Neural cell (in vitro differentiated cells): ENCODE data around the gene PUSL1. TPM values are rescaled to one million over a fixed set of nuclear protein-coding genes. Genes with fewer than 3 reads are reported as not detected.
"Not testable (repeated sequence)": the region's sequence is repeated elsewhere in the genome, so short reads cannot be mapped to it uniquely, and the experiment has no call there.

Source experiments
- H2AFZ ChIP-seq: fragments of 200-600, 300-800 bp; sonication (generic), shearing (Covaris generic); 2 replicates; pipeline ENCODE4 v1.6.0; 2014; ENCODE audit warnings: low read depth, mild to moderate bottlenecking, antibody characterized with exemption, low read length, moderate library complexity
- H3F3A ChIP-seq: fragments of 200-600 bp; shearing (Covaris generic); 2 replicates; pipeline ENCODE4 v1.6.1; 2016; ENCODE audit warnings: mild to moderate bottlenecking, moderate library complexity, mixed read lengths, antibody characterized with exemption, low read length; ENCODE audit not compliant: insufficient read depth, poor library complexity, severe bottlenecking
- H3K27ac ChIP-seq: fragments of 200-600, 300-800 bp; sonication (generic), shearing (Covaris generic); 2 replicates; pipeline ENCODE4 v1.5.1; 2014; ENCODE audit warnings: mild to moderate bottlenecking, low read length, moderate library complexity
- H3K27me3 ChIP-seq: fragments of 300-800, 200-600 bp; sonication (generic), shearing (Covaris generic); 2 replicates; pipeline ENCODE4 v1.6.0; 2014; ENCODE audit warnings: mild to moderate bottlenecking, low read depth, low read length, moderate library complexity; ENCODE audit not compliant: insufficient read depth
- H3K36me3 ChIP-seq: fragments of 300-800, 200-600 bp; sonication (generic), shearing (Covaris generic); 2 replicates; pipeline ENCODE4 v1.5.1; 2014; ENCODE audit warnings: mild to moderate bottlenecking, antibody characterized with exemption, low read length, moderate library complexity; ENCODE audit not compliant: insufficient read depth
- H3K4me2 ChIP-seq: fragments of 300-800, 200-600 bp; sonication (generic), shearing (Covaris generic); 2 replicates; pipeline ENCODE4 v1.6.0; 2014; ENCODE audit warnings: mild to moderate bottlenecking, low read length
- H3K4me3 ChIP-seq: fragments of 300-800, 200-600 bp; sonication (generic), shearing (Covaris generic); 2 replicates; pipeline ENCODE4 v1.5.1; 2014; ENCODE audit warnings: mild to moderate bottlenecking, low read length, moderate library complexity
- H3K79me2 ChIP-seq: fragments of 200-600 bp; shearing (Covaris generic); replicated peaks from 2 replicates; pipeline ENCODE4 v1.6.0; 2014; ENCODE audit warnings: mild to moderate bottlenecking, low read length, moderate library complexity; ENCODE audit not compliant: insufficient read depth
- H3K9ac ChIP-seq: fragments of 300-800, 200-600 bp; sonication (generic), shearing (Covaris generic); 2 replicates; pipeline ENCODE4 v1.6.1; 2016; ENCODE audit warnings: mild to moderate bottlenecking, low read length, mixed read lengths
- H3K9me2 ChIP-seq: fragments of 200-600 bp; shearing (Covaris generic); 2 replicates; pipeline ENCODE4 v1.6.1; 2016; ENCODE audit warnings: mild to moderate bottlenecking, low read length, mixed read lengths; ENCODE audit not compliant: insufficient read depth
- H3K9me3 ChIP-seq: fragments of 200-600, 300-800 bp; sonication (generic), shearing (Covaris generic); 2 replicates; pipeline ENCODE4 v1.6.1; 2016; ENCODE audit warnings: mild to moderate bottlenecking, mixed run types, low read length, moderate library complexity, mixed read lengths
- H4K20me1 ChIP-seq: fragments of 200-600 bp; shearing (Covaris generic); 2 replicates; pipeline ENCODE4 v1.6.1; 2016; ENCODE audit warnings: mild to moderate bottlenecking, mixed run types; ENCODE audit not compliant: insufficient read depth
- EP300 ChIP-seq: fragments of 450-650 bp; conservative IDR thresholded peaks from 2 replicates; pipeline ENCODE4 v1.6.1; 2014; ENCODE audit warnings: antibody characterized with exemption, mild to moderate bottlenecking, moderate library complexity; ENCODE audit not compliant: poor library complexity, severe bottlenecking
- EZH2 ChIP-seq: fragments of 200-600, 300-800 bp; shearing (Covaris generic), sonication (generic); IDR thresholded peaks from 2 replicates; pipeline ENCODE4 v1.6.1; 2014; ENCODE audit warnings: antibody characterized with exemption, low read length, borderline replicate concordance, mild to moderate bottlenecking; ENCODE audit not compliant: insufficient read depth, poor library complexity, severe bottlenecking
- MXI1 ChIP-seq: fragments of 450-650 bp; conservative IDR thresholded peaks from 2 replicates; pipeline ENCODE4 v1.6.1; 2014; ENCODE audit warnings: antibody characterized with exemption, mild to moderate bottlenecking; ENCODE audit not compliant: poor library complexity, severe bottlenecking
- POLR2AphosphoS5 ChIP-seq: IDR thresholded peaks from 2 replicates; pipeline ENCODE4 v1.6.1; 2012
- RAD21 ChIP-seq: fragments of 450-650 bp; conservative IDR thresholded peaks from 2 replicates; pipeline ENCODE4 v1.6.1; 2014; ENCODE audit warnings: antibody characterized with exemption, mild to moderate bottlenecking, moderate library complexity
- SMC3 ChIP-seq: fragments of 450-650 bp; conservative IDR thresholded peaks from 2 replicates; pipeline ENCODE4 v1.6.1; 2014; ENCODE audit warnings: antibody characterized with exemption, mild to moderate bottlenecking, moderate library complexity; ENCODE audit not compliant: poor library complexity
- TAF1 ChIP-seq: IDR thresholded peaks from 2 replicates; pipeline ENCODE4 v1.6.1; 2012; ENCODE audit warnings: low read depth
- polyA plus RNA-seq: library from polyadenylated mRNA; depleted of rRNA; stranded (reverse); fragments of >200 nt; gene quantifications from 2 replicates; pipeline ENCODE4 v1.2.3, GENCODE V29; 2014
- TF ChIP-seq, protein P1 (sequence below): IDR thresholded peaks from 2 replicates; pipeline ENCODE4 v1.6.1; 2012; ENCODE audit warnings: borderline replicate concordance
- TF ChIP-seq, protein P2 (sequence below): fragments of 450-650 bp; IDR thresholded peaks from 2 replicates; pipeline ENCODE4 v1.5.1; 2014; ENCODE audit warnings: antibody characterized with exemption, mild to moderate bottlenecking, moderate library complexity; ENCODE audit not compliant: poor library complexity, severe bottlenecking

PUSL1 gene
- polyA plus RNA-seq, 1 donor from 2014 or later, result 25.0 TPM

GRCh38 chr1:1314678-1315335 is 6.4 kb downstream of the PUSL1 start:
- H3F3A ChIP-seq, result no peaks in the 10 kb centered on the region
- no peaks in the 10 kb centered on the region for H3K79me2 ChIP-seq
- no peak overlapping the region for H3K9ac ChIP-seq
- no peaks in the 10 kb centered on the region for H3K9me3 ChIP-seq
- H3K4me2 ChIP-seq, result no peak overlapping the region
- H2AFZ ChIP-seq, result no peak overlapping the region
- H3K4me3 ChIP-seq, result no peak overlapping the region
- H3K36me3 ChIP-seq, result no peaks in the 10 kb centered on the region
- no peaks in the 10 kb centered on the region for H4K20me1 ChIP-seq
- no peaks in the 10 kb centered on the region for H3K27me3 ChIP-seq
- TF ChIP-seq EZH2 (no peak), POLR2AphosphoS5 (no peak), MXI1 (no peak), SMC3 (no peak), TAF1 (no peak), RAD21 (no peak), EP300 (no peak)
- TF ChIP-seq, protein P1, sequence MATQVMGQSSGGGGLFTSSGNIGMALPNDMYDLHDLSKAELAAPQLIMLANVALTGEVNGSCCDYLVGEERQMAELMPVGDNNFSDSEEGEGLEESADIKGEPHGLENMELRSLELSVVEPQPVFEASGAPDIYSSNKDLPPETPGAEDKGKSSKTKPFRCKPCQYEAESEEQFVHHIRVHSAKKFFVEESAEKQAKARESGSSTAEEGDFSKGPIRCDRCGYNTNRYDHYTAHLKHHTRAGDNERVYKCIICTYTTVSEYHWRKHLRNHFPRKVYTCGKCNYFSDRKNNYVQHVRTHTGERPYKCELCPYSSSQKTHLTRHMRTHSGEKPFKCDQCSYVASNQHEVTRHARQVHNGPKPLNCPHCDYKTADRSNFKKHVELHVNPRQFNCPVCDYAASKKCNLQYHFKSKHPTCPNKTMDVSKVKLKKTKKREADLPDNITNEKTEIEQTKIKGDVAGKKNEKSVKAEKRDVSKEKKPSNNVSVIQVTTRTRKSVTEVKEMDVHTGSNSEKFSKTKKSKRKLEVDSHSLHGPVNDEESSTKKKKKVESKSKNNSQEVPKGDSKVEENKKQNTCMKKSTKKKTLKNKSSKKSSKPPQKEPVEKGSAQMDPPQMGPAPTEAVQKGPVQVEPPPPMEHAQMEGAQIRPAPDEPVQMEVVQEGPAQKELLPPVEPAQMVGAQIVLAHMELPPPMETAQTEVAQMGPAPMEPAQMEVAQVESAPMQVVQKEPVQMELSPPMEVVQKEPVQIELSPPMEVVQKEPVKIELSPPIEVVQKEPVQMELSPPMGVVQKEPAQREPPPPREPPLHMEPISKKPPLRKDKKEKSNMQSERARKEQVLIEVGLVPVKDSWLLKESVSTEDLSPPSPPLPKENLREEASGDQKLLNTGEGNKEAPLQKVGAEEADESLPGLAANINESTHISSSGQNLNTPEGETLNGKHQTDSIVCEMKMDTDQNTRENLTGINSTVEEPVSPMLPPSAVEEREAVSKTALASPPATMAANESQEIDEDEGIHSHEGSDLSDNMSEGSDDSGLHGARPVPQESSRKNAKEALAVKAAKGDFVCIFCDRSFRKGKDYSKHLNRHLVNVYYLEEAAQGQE, result no peak
- TF ChIP-seq, protein P2, sequence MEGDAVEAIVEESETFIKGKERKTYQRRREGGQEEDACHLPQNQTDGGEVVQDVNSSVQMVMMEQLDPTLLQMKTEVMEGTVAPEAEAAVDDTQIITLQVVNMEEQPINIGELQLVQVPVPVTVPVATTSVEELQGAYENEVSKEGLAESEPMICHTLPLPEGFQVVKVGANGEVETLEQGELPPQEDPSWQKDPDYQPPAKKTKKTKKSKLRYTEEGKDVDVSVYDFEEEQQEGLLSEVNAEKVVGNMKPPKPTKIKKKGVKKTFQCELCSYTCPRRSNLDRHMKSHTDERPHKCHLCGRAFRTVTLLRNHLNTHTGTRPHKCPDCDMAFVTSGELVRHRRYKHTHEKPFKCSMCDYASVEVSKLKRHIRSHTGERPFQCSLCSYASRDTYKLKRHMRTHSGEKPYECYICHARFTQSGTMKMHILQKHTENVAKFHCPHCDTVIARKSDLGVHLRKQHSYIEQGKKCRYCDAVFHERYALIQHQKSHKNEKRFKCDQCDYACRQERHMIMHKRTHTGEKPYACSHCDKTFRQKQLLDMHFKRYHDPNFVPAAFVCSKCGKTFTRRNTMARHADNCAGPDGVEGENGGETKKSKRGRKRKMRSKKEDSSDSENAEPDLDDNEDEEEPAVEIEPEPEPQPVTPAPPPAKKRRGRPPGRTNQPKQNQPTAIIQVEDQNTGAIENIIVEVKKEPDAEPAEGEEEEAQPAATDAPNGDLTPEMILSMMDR, result no peak
- H3K9me2 ChIP-seq, result no peaks in the 10 kb centered on the region
- no peak overlapping the region for H3K27ac ChIP-seq

- Histone ChIP-seq H3K27me3 (no peaks in the 10 kb centered on the region), H2AFZ (no peak overlapping the region), H3K9me3 (no peaks in the 10 kb centered on the region), H3K79me2 (no peaks in the 10 kb centered on the region), H3K4me3 (no peak overlapping the region), H3K27ac (no peak overlapping the region), H3K4me2 (no peak overlapping the region), H4K20me1 (peaks cover 5% of the 10 kb centered on the region), H3K9me2 (no peaks in the 10 kb centered on the region), H3K36me3 (no peaks in the 10 kb centered on the region), H3F3A (no peaks in the 10 kb centered on the region), H3K9ac (no peak overlapping the region)
- no peak for TF ChIP-seq TAF1
- no peak for TF ChIP-seq EZH2
- no peak for TF ChIP-seq SMC3
- TF ChIP-seq POLR2AphosphoS5, result no peak
- no peak for TF ChIP-seq RAD21
- TF ChIP-seq, protein P2, result no peak
- no peak for TF ChIP-seq MXI1
- TF ChIP-seq, protein P1, result no peak
- TF ChIP-seq EP300, result no peak
These were observed 7.1 kb downstream of the PUSL1 start for GRCh38 chr1:1315435-1315954.

GRCh38 chr1:1316199-1316598 is 7.8 kb downstream of the PUSL1 start:
- not testable (repeated sequence) for H3K9me3 ChIP-seq, H3K27ac ChIP-seq, H3K9me2 ChIP-seq, H3K9ac ChIP-seq, H3K36me3 ChIP-seq, H3F3A ChIP-seq, H3K4me2 ChIP-seq, H2AFZ ChIP-seq, H3K4me3 ChIP-seq, H3K27me3 ChIP-seq, H3K79me2 ChIP-seq
- H4K20me1 ChIP-seq, result peaks cover 11% of the 10 kb centered on the region
